Measurements from ENCODE around the gene SCMH1.

Gene SCMH1

GRCh38 chr1:41286992-41287391 lies 44.9 kb upstream of the SCMH1 start:
- H3K79me2 ChIP-seq (ENCODE audit: insufficient read depth, low read length) = no peaks in the 10 kb centered on the region
- no peaks in the 10 kb centered on the region for H3K27me3 ChIP-seq (ENCODE audit: low read length)
- no peak overlapping the region for H3K9ac ChIP-seq (ENCODE audit: low read length)
- no peak overlapping the region for H3K4me2 ChIP-seq (ENCODE audit: low read depth, low read length, poor library complexity, severe bottlenecking)
- no peak overlapping the region for H3K4me3 ChIP-seq (ENCODE audit: insufficient read depth, low read length, poor library complexity, severe bottlenecking)
- H3K9me2 ChIP-seq (replicated peaks; ENCODE audit: insufficient read depth, low read length) = no peaks in the 10 kb centered on the region
- no peak overlapping the region for H2AFZ ChIP-seq (ENCODE audit: low read depth, low read length, severe bottlenecking)
- no peak overlapping the region for H3K27ac ChIP-seq (ENCODE audit: low read depth, low read length)
- no peaks in the 10 kb centered on the region for H3K36me3 ChIP-seq (ENCODE audit: low read length)
- no peaks in the 10 kb centered on the region for H4K20me1 ChIP-seq (ENCODE audit: low read depth, low read length)
- H3F3A ChIP-seq (ENCODE audit: insufficient read depth) = no peaks in the 10 kb centered on the region
- no peaks in the 10 kb centered on the region for H3K9me3 ChIP-seq (ENCODE audit: insufficient read depth, low read length)
- no peak for TF ChIP-seq EZH2phosphoT487 (conservative IDR thresholded peaks at IDR 0.05; ENCODE audit: low read length)
- TF ChIP-seq, protein P1, sequence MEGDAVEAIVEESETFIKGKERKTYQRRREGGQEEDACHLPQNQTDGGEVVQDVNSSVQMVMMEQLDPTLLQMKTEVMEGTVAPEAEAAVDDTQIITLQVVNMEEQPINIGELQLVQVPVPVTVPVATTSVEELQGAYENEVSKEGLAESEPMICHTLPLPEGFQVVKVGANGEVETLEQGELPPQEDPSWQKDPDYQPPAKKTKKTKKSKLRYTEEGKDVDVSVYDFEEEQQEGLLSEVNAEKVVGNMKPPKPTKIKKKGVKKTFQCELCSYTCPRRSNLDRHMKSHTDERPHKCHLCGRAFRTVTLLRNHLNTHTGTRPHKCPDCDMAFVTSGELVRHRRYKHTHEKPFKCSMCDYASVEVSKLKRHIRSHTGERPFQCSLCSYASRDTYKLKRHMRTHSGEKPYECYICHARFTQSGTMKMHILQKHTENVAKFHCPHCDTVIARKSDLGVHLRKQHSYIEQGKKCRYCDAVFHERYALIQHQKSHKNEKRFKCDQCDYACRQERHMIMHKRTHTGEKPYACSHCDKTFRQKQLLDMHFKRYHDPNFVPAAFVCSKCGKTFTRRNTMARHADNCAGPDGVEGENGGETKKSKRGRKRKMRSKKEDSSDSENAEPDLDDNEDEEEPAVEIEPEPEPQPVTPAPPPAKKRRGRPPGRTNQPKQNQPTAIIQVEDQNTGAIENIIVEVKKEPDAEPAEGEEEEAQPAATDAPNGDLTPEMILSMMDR (IDR thresholded peaks at IDR 0.05; ENCODE audit: insufficient read depth, low read length, poor library complexity, severe bottlenecking) = no peak

DNA sequence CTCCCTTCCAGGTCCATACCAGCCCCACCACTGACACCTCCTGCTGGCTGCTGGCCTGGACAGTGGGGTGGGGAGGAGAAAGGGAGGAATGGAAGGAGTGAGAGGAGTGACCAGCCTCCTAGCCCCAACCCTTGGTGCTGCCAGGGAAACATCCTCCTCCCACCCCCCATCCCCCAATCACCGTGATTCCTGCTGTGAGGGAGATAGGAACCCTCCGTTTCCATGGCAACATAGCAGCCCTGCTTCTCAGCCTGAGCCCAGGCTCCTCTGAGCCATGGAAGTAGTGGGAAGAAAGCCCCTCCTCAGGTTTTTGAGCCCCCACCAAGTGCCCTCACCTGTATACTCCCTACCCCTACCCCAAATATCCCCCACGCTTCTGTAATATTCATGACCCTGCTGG lies 44.4 kb upstream of the SCMH1 start:
- no peak overlapping the region for H3K4me2 ChIP-seq (ENCODE audit: low read depth, low read length, poor library complexity, severe bottlenecking)
- no peaks in the 10 kb centered on the region for H3K9me3 ChIP-seq (ENCODE audit: insufficient read depth, low read length)
- no peaks in the 10 kb centered on the region for H4K20me1 ChIP-seq (ENCODE audit: low read depth, low read length)
- H3K27me3 ChIP-seq (ENCODE audit: low read length) = no peaks in the 10 kb centered on the region
- no peaks in the 10 kb centered on the region for H3F3A ChIP-seq (ENCODE audit: insufficient read depth)
- H2AFZ ChIP-seq (ENCODE audit: low read depth, low read length, severe bottlenecking) = no peak overlapping the region
- H3K36me3 ChIP-seq (ENCODE audit: low read length) = no peaks in the 10 kb centered on the region
- no peaks in the 10 kb centered on the region for H3K9me2 ChIP-seq (replicated peaks; ENCODE audit: insufficient read depth, low read length)
- H3K79me2 ChIP-seq (ENCODE audit: insufficient read depth, low read length) = no peaks in the 10 kb centered on the region
- H3K9ac ChIP-seq (ENCODE audit: low read length) = no peak overlapping the region
- no peak overlapping the region for H3K27ac ChIP-seq (ENCODE audit: low read depth, low read length)
- H3K4me3 ChIP-seq (ENCODE audit: insufficient read depth, low read length, poor library complexity, severe bottlenecking) = no peak overlapping the region
- TF ChIP-seq EZH2phosphoT487 (conservative IDR thresholded peaks at IDR 0.05; ENCODE audit: low read length) = no peak
- TF ChIP-seq, protein P1 (IDR thresholded peaks at IDR 0.05; ENCODE audit: insufficient read depth, low read length, poor library complexity, severe bottlenecking) = no peak

GRCh38 chr1:41285818-41286217 lies 43.7 kb upstream of the SCMH1 start:
- H3K9ac ChIP-seq (ENCODE audit: low read length) = no peak overlapping the region
- H3K4me2 ChIP-seq (ENCODE audit: low read depth, low read length, poor library complexity, severe bottlenecking) = no peak overlapping the region
- H2AFZ ChIP-seq (ENCODE audit: low read depth, low read length, severe bottlenecking) = no peak overlapping the region
- H3K9me3 ChIP-seq (ENCODE audit: insufficient read depth, low read length) = no peaks in the 10 kb centered on the region
- no peaks in the 10 kb centered on the region for H3F3A ChIP-seq (ENCODE audit: insufficient read depth)
- no peaks in the 10 kb centered on the region for H3K36me3 ChIP-seq (ENCODE audit: low read length)
- no peak overlapping the region for H3K4me3 ChIP-seq (ENCODE audit: insufficient read depth, low read length, poor library complexity, severe bottlenecking)
- no peak for TF ChIP-seq EZH2phosphoT487 (conservative IDR thresholded peaks at IDR 0.05; ENCODE audit: low read length)
- TF ChIP-seq, protein P1 (IDR thresholded peaks at IDR 0.05; ENCODE audit: insufficient read depth, low read length, poor library complexity, severe bottlenecking) = no peak
- no peaks in the 10 kb centered on the region for H4K20me1 ChIP-seq (ENCODE audit: low read depth, low read length)
- no peak overlapping the region for H3K27ac ChIP-seq (ENCODE audit: low read depth, low read length)
- H3K79me2 ChIP-seq (ENCODE audit: insufficient read depth, low read length) = no peaks in the 10 kb centered on the region
- no peaks in the 10 kb centered on the region for H3K27me3 ChIP-seq (ENCODE audit: low read length)
- H3K9me2 ChIP-seq (replicated peaks; ENCODE audit: insufficient read depth, low read length) = no peaks in the 10 kb centered on the region
